ENCODE results near the gene RRM2. TPM values are rescaled to one million over a fixed set of nuclear protein-coding genes. Genes with fewer than 3 reads are reported as not detected.

The RRM2 gene
- total and polyA plus RNA-seq, 8 donors, result 24.9 to 85.8 (median 45.3) TPM

- H3K4me1 ChIP-seq, result peaks cover 0 to 24% of the 10 kb centered on the region in 2 donors
- no peak overlapping the region for H3K4me3 ChIP-seq
- no peaks in the 10 kb centered on the region for H3K27me3 ChIP-seq
- no peaks in the 10 kb centered on the region for H3K9me3 ChIP-seq
- DNase-seq (no peak), ATAC-seq (no peak)
- no peak overlapping the region for H3K27ac ChIP-seq
- intact Hi-C loops (cut with DNase I), result loop anchor here in 1 of 2 donors (5.0 kb wide), 1 partner anchor 303 kb away; no protein-coding TSS in a partner anchor
- H3K36me3 ChIP-seq, result no peaks in the 10 kb centered on the region
- TF ChIP-seq, protein P1, sequence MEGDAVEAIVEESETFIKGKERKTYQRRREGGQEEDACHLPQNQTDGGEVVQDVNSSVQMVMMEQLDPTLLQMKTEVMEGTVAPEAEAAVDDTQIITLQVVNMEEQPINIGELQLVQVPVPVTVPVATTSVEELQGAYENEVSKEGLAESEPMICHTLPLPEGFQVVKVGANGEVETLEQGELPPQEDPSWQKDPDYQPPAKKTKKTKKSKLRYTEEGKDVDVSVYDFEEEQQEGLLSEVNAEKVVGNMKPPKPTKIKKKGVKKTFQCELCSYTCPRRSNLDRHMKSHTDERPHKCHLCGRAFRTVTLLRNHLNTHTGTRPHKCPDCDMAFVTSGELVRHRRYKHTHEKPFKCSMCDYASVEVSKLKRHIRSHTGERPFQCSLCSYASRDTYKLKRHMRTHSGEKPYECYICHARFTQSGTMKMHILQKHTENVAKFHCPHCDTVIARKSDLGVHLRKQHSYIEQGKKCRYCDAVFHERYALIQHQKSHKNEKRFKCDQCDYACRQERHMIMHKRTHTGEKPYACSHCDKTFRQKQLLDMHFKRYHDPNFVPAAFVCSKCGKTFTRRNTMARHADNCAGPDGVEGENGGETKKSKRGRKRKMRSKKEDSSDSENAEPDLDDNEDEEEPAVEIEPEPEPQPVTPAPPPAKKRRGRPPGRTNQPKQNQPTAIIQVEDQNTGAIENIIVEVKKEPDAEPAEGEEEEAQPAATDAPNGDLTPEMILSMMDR (IDR thresholded peaks at IDR 0.05), result no peak
These were observed 7.0 kb downstream of the RRM2 start for GRCh38 chr2:10129490-10129889.

DNA sequence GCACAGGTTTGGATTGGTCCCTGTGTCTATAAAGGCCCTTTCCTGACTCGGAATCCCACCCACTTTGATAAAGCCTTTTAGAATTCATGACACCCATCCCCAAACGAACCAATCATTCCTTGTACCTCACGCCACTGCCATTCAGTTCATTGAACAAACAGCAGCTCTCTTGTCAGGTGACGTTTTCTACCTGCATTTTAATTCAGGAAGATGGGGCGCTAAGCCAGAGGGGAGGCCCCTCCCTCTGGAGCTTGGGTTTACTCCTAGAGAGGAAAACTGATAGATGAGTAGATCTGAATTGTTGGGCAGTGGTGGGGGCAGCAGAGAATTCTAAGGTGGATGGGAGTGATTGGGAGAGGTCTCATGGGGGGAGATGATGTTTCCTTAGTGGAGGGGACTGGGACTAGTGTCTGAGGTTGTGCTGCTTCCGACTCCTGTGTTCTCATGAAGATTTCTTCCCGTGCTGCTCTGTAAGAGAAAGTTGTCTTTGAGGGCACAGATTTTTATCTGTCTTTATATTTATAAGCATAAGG, 9.6 kb downstream of the RRM2 start:
- Histone ChIP-seq H3K27ac (no peak overlapping the region), H3K27me3 (no peaks in the 10 kb centered on the region), H3K36me3 (no peaks in the 10 kb centered on the region), H3K4me3 (no peak overlapping the region), H3K9me3 (no peaks in the 10 kb centered on the region), H3K4me1 (no peaks in the 10 kb centered on the region)
- intact Hi-C loops (cut with DNase I), result no loop called here
- TF ChIP-seq, protein P1 (IDR thresholded peaks at IDR 0.05), result no peak
- DNase-seq, result no peak
- no peak for ATAC-seq

- Histone ChIP-seq H3K27me3 (no peaks in the 10 kb centered on the region), H3K4me3 (no peak overlapping the region), H3K4me1 (no peaks in the 10 kb centered on the region), H3K27ac (no peak overlapping the region), H3K36me3 (no peaks in the 10 kb centered on the region), H3K9me3 (no peaks in the 10 kb centered on the region)
- ATAC-seq (no peak), DNase-seq (peak in 1 of 4 donors; percentile 45)
- TF ChIP-seq, protein P1 (IDR thresholded peaks at IDR 0.05), result no peak
- intact Hi-C loops (cut with DNase I), result no loop called here
These were observed 10.1 kb downstream of the RRM2 start for GRCh38 chr2:10132596-10132995.

- ATAC-seq, result no peak
- DNase-seq, result peak in 1 of 4 donors; percentile 31
- intact Hi-C loops (cut with DNase I), result no loop called here
- H3K4me3 ChIP-seq, result no peak overlapping the region
- no peak overlapping the region for H3K27ac ChIP-seq
- TF ChIP-seq, protein P1 (IDR thresholded peaks at IDR 0.05), result no peak
- H3K27me3 ChIP-seq, result no peaks in the 10 kb centered on the region
- no peaks in the 10 kb centered on the region for H3K9me3 ChIP-seq
- no peaks in the 10 kb centered on the region for H3K4me1 ChIP-seq
- no peaks in the 10 kb centered on the region for H3K36me3 ChIP-seq
These were observed 10.6 kb downstream of the RRM2 start for GRCh38 chr2:10132996-10133647.

DNA sequence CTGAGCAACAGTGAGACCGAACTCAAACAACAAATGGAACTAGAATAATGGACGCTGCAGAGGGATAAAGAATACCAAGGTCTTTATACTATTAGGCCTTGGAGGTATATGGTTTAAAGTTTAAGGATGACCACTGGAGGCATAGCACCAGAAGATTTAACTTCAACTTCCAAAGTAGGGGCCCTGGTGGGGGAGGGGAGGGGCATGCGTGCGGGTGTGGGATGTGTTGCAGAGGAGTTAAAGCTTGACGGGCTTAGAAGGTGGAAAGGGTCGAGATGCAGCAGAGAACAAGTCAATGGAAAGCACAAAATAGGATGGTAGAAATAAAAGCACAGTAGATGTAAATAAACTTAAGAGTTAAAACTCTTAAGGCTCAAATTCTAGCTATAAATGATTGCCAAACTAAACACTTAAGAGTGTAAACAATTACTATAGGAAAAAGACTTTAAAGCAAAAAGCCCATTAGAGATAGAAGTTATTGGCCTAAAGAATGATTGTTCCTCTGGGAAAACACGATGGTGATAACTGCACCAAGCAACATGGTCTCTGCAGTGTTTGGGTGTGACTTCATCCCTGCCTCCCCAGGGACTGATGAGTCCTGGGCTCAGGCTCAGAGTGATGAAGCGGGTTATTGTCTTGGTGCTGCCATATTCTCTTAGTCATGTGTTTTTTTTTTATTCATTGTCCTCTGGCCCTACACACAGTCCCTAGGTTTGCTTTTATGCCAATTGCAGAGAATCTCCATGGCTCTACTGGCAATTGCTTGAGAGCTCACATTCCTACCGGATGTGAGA, 13.0 kb downstream of the RRM2 start:
- intact Hi-C loops (cut with DNase I), result no loop called here
- Histone ChIP-seq H3K27me3 (no peaks in the 10 kb centered on the region), H3K36me3 (no peaks in the 10 kb centered on the region), H3K4me1 (no peaks in the 10 kb centered on the region), H3K4me3 (no peak overlapping the region), H3K9me3 (no peaks in the 10 kb centered on the region), H3K27ac (no peak overlapping the region)
- ATAC-seq (peak; percentile 31), DNase-seq (no peak)
- TF ChIP-seq, protein P1 (IDR thresholded peaks at IDR 0.05), result no peak
